SK-N-SH (cell line): ENCODE data around the gene ZNF624.

ENCODE experiments used
- CHD2 ChIP-seq: fragments of 150-350 bp; IDR thresholded peaks from 2 replicates; pipeline ENCODE4 v1.6.1; 2018; ENCODE audit warnings: low read length; ENCODE audit not compliant: partially characterized antibody
- MXI1 ChIP-seq: IDR thresholded peaks from 2 replicates; pipeline ENCODE4 v1.6.1; 2012; ENCODE audit warnings: mild to moderate bottlenecking, low read depth, low read length, improper control_type of control experiment
- RAD21 ChIP-seq: IDR thresholded peaks from 2 replicates; pipeline ENCODE4 v1.6.1; 2012; ENCODE audit warnings: mild to moderate bottlenecking, low read length
- RCOR1 ChIP-seq: fragments of 150-350 bp; IDR thresholded peaks from 2 replicates; pipeline ENCODE4 v1.6.1; 2017; ENCODE audit warnings: antibody characterized with exemption, low read length
- RXRA ChIP-seq: IDR thresholded peaks from 2 replicates; pipeline ENCODE4 v1.4.0; 2012; ENCODE audit warnings: low read depth, mild to moderate bottlenecking, borderline replicate concordance
- TAF1 ChIP-seq: IDR thresholded peaks from 2 replicates; pipeline ENCODE4 v1.6.1; 2012; ENCODE audit warnings: low read depth, mild to moderate bottlenecking, low read length, moderate library complexity, borderline replicate concordance
- TF ChIP-seq, protein P1 (sequence below): IDR thresholded peaks from 2 replicates; pipeline ENCODE4 v1.6.1; 2012; ENCODE audit warnings: mild to moderate bottlenecking, low read depth, low read length, moderate library complexity
- TF ChIP-seq, protein P2 (sequence below): fragments of 150-350 bp; IDR thresholded peaks from 2 replicates; pipeline ENCODE4 v1.6.1; 2017; ENCODE audit warnings: antibody characterized with exemption, low read length, low read depth, borderline replicate concordance
- TF ChIP-seq, protein P3 (sequence below): fragments of 200-600 bp; sonication (generic); IDR thresholded peaks from 2 replicates; pipeline ENCODE4 v1.6.1; 2017; ENCODE audit warnings: antibody characterized with exemption, mild to moderate bottlenecking, moderate library complexity

DNA sequence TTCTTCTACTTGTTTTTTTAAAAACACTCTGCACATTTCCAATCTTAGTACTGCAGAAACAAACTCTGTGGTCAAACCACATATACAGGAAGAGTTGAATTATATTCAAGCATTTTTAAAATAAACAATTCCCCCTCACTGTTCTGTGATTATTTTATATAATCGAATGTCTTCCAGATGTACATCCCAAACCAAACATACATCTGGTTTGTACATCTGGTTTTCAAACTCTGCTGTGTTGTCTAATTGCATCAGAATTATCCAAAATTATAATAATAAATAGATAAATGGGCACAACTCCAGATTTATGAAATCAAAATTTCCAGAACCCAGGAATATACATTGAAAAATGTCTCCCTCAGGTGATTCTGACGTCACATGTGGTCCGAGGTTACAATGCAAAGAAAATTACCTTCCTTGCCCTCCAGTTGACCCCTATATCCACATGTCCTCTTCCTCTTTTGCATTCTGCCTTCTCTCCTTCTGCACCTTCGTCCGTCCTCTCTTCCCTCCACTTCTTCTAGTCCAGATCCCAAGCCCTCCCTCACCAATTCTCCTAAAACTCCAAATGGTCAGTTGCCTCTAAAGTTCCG, 23.1 kb upstream of the ZNF624 start:
- no peak for TF ChIP-seq TAF1
- TF ChIP-seq, protein P1, sequence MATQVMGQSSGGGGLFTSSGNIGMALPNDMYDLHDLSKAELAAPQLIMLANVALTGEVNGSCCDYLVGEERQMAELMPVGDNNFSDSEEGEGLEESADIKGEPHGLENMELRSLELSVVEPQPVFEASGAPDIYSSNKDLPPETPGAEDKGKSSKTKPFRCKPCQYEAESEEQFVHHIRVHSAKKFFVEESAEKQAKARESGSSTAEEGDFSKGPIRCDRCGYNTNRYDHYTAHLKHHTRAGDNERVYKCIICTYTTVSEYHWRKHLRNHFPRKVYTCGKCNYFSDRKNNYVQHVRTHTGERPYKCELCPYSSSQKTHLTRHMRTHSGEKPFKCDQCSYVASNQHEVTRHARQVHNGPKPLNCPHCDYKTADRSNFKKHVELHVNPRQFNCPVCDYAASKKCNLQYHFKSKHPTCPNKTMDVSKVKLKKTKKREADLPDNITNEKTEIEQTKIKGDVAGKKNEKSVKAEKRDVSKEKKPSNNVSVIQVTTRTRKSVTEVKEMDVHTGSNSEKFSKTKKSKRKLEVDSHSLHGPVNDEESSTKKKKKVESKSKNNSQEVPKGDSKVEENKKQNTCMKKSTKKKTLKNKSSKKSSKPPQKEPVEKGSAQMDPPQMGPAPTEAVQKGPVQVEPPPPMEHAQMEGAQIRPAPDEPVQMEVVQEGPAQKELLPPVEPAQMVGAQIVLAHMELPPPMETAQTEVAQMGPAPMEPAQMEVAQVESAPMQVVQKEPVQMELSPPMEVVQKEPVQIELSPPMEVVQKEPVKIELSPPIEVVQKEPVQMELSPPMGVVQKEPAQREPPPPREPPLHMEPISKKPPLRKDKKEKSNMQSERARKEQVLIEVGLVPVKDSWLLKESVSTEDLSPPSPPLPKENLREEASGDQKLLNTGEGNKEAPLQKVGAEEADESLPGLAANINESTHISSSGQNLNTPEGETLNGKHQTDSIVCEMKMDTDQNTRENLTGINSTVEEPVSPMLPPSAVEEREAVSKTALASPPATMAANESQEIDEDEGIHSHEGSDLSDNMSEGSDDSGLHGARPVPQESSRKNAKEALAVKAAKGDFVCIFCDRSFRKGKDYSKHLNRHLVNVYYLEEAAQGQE, result no peak
- no peak for TF ChIP-seq RCOR1
- TF ChIP-seq, protein P2, sequence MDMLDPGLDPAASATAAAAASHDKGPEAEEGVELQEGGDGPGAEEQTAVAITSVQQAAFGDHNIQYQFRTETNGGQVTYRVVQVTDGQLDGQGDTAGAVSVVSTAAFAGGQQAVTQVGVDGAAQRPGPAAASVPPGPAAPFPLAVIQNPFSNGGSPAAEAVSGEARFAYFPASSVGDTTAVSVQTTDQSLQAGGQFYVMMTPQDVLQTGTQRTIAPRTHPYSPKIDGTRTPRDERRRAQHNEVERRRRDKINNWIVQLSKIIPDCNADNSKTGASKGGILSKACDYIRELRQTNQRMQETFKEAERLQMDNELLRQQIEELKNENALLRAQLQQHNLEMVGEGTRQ, result no peak
- TF ChIP-seq, protein P3, sequence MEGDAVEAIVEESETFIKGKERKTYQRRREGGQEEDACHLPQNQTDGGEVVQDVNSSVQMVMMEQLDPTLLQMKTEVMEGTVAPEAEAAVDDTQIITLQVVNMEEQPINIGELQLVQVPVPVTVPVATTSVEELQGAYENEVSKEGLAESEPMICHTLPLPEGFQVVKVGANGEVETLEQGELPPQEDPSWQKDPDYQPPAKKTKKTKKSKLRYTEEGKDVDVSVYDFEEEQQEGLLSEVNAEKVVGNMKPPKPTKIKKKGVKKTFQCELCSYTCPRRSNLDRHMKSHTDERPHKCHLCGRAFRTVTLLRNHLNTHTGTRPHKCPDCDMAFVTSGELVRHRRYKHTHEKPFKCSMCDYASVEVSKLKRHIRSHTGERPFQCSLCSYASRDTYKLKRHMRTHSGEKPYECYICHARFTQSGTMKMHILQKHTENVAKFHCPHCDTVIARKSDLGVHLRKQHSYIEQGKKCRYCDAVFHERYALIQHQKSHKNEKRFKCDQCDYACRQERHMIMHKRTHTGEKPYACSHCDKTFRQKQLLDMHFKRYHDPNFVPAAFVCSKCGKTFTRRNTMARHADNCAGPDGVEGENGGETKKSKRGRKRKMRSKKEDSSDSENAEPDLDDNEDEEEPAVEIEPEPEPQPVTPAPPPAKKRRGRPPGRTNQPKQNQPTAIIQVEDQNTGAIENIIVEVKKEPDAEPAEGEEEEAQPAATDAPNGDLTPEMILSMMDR, result no peak
- no peak for TF ChIP-seq MXI1
- no peak for TF ChIP-seq CHD2
- TF ChIP-seq RAD21, result no peak
- no peak for TF ChIP-seq RXRA
